ENCODE results near the gene PRG3. TPM values are rescaled to one million over a fixed set of nuclear protein-coding genes. Genes with fewer than 3 reads are reported as not detected.

The PRG3 gene
- total RNA-seq, 1 experiment from 2014 or later: not detected

GRCh38 chr11:57358991-57359390, 22.0 kb downstream of the PRG3 start:
- H4K8ac ChIP-seq (replicated peaks; ENCODE audit: insufficient read length, low read depth, low read length): no peak overlapping the region
- no CpG with 5 or more reads among the region's 9 CpGs for WGBS (ENCODE audit: extremely low coverage, insufficient read length, low lambda C conversion rate)
- no peak overlapping the region for H2AFZ ChIP-seq (ENCODE audit: low read length)
- H3K4ac ChIP-seq (ENCODE audit: low read depth, low read length): no peak overlapping the region
- H3K9ac ChIP-seq (ENCODE audit: extremely low read depth, insufficient read length, low read length): no peak overlapping the region
- H2AK5ac ChIP-seq (ENCODE audit: insufficient read length, low read length): no peak overlapping the region
- no peak overlapping the region for H3T11ph ChIP-seq (ENCODE audit: low read length)
- Mint-ChIP-seq H3K9me3 (0 out of 5 replicates have a peak, but pooled peaks cover 0 to 2% of the 10 kb centered on the region in 2 experiments), H3K4me1 (peaks cover 18 to 20% of the 10 kb centered on the region in 2 experiments), H3K27me3 (ENCODE audit: low read depth) (peaks cover 30% of the 10 kb centered on the region), H3K36me3 (ENCODE audit: insufficient read depth in 1 of 3, low read depth in 3 of 3) (no peaks in the 10 kb centered on the region), H3K27ac (no peak overlapping the region), H3K4me3 (no peak overlapping the region)
- no peak overlapping the region for H3K27ac ChIP-seq (ENCODE audit: insufficient read length, low read depth, low read length)
- 0 out of 2 replicates have a peak overlapping the region, but pooled peaks have one; percentile 13 for H3K14ac ChIP-seq (ENCODE audit: insufficient read depth, low read length)
- no peaks in the 10 kb centered on the region for H3K79me2 ChIP-seq (ENCODE audit: insufficient read depth, low read length)
- no peaks in the 10 kb centered on the region for H3K79me1 ChIP-seq (ENCODE audit: insufficient read depth, low read depth, low read length, poor library complexity, severe bottlenecking)
- no peak overlapping the region for H2BK20ac ChIP-seq (ENCODE audit: low read depth, low read length, poor library complexity, severe bottlenecking)
- H3K23me2 ChIP-seq (ENCODE audit: insufficient read length, low read depth, low read length, poor library complexity, severe bottlenecking): no peaks in the 10 kb centered on the region
- H2BK120ac ChIP-seq (ENCODE audit: low read depth, low read length, poor library complexity, severe bottlenecking): no peak overlapping the region
- H2BK15ac ChIP-seq (ENCODE audit: low read depth, low read length): no peak overlapping the region
- DNase-seq: no peak
- H4K20me1 ChIP-seq (ENCODE audit: control insufficient read depth, insufficient read depth, insufficient read length): no peaks in the 10 kb centered on the region
- H3K18ac ChIP-seq (ENCODE audit: insufficient read length, low read depth, low read length): no peak overlapping the region
- H3K4me2 ChIP-seq (ENCODE audit: insufficient read depth, insufficient read length, low read length): no peak overlapping the region
- no peak overlapping the region for H4K5ac ChIP-seq (ENCODE audit: insufficient read length, low read depth, low read length)
- no peak overlapping the region for H2BK12ac ChIP-seq (ENCODE audit: insufficient read length, low read depth, low read length)
- no peak overlapping the region for H3K23ac ChIP-seq (ENCODE audit: insufficient read length, low read depth, low read length)
- no peaks in the 10 kb centered on the region for H3K27me3 ChIP-seq (ENCODE audit: insufficient read depth, low read length)
- no peaks in the 10 kb centered on the region for H3K4me1 ChIP-seq (ENCODE audit: insufficient read depth, low read length)
- H2BK5ac ChIP-seq (ENCODE audit: insufficient read length, low read length): no peak overlapping the region
- H3K56ac ChIP-seq (ENCODE audit: insufficient read length, low read depth, low read length): no peak overlapping the region
- H4K91ac ChIP-seq (ENCODE audit: insufficient read length, low read depth, low read length): no peak overlapping the region
- no peaks in the 10 kb centered on the region for H3K9me3 ChIP-seq (ENCODE audit: control insufficient read depth, low read depth, low read length)
- no peak for TF ChIP-seq CTCF (conservative IDR thresholded peaks at IDR 0.05)

All from H9 (cell line).